ENCODE measurements around the gene DUXB. TPM values are rescaled to one million over a fixed set of nuclear protein-coding genes. Genes with fewer than 3 reads are reported as not detected.

Gene DUXB
- total RNA-seq, 5 donors from 2014 or later (not counting 1 experiment from before 2014, with no cell fraction given), result not detected

GRCh38 chr16:75679366-75679765 lies 21.9 kb downstream of the DUXB start:
- H3K9me3 ChIP-seq, result no peaks in the 10 kb centered on the region
- H3K27ac ChIP-seq (ENCODE audit: low read length), result no peak overlapping the region
- DNase-seq (no peak), ATAC-seq (replicated peaks in 1 of 4) (no peak)
- no peaks in the 10 kb centered on the region for H3K36me3 ChIP-seq (ENCODE audit: control insufficient read depth in 2 of 2, extremely low read depth in 1 of 2, insufficient read depth in 1 of 2, low read length in 1 of 2)
- no peak overlapping the region for H3K4me3 ChIP-seq (ENCODE audit: control insufficient read depth in 1 of 2, extremely low read depth in 1 of 2, low read length in 1 of 2)
- no peaks in the 10 kb centered on the region for H3K4me1 ChIP-seq (ENCODE audit: control insufficient read depth in 1 of 2, extremely low read depth in 1 of 2, insufficient read depth in 2 of 2, low read length in 2 of 2)
- no peaks in the 10 kb centered on the region for H3K4me1 Mint-ChIP-seq
- no peak overlapping the region for H3K27ac Mint-ChIP-seq
- no peaks in the 10 kb centered on the region for H3K27me3 ChIP-seq (replicated peaks in 1 of 2; ENCODE audit: control insufficient read depth in 2 of 2, extremely low read depth in 1 of 2, insufficient read depth in 2 of 2, low read length in 1 of 2)
- H3K4me3 Mint-ChIP-seq, result no peak overlapping the region
- no peaks in the 10 kb centered on the region for H3K36me3 Mint-ChIP-seq
- 91% methylated on average over 3 of the region's 5 CpGs for WGBS (ENCODE audit: insufficient coverage)
- H3K27me3 Mint-ChIP-seq, result peaks cover 0 to 4% of the 10 kb centered on the region in 2 donors
- CTCF ChIA-PET, result no interaction called here
- POLR2A ChIA-PET, result no interaction called here
- no peaks in the 10 kb centered on the region for H3K9me3 Mint-ChIP-seq

- no peak for ATAC-seq (replicated peaks in 1 of 4)
- no peaks in the 10 kb centered on the region for H3K27me3 ChIP-seq (replicated peaks in 1 of 2; ENCODE audit: control insufficient read depth in 2 of 2, extremely low read depth in 1 of 2, insufficient read depth in 2 of 2, low read length in 1 of 2)
- H3K4me1 ChIP-seq (ENCODE audit: control insufficient read depth in 1 of 2, extremely low read depth in 1 of 2, insufficient read depth in 2 of 2, low read length in 2 of 2), result no peaks in the 10 kb centered on the region
- no peak within 1 kb of the TSS for H3K4me3 ChIP-seq (ENCODE audit: control insufficient read depth in 1 of 2, extremely low read depth in 1 of 2, low read length in 1 of 2)
- no peak within 1 kb of the TSS for H3K4me3 Mint-ChIP-seq
- no peaks in the 10 kb centered on the region for H3K4me1 Mint-ChIP-seq
- ChIA-PET CTCF (no interaction called here), POLR2A (no interaction called here)
- H3K36me3 Mint-ChIP-seq, result no peaks in the 10 kb centered on the region
- no peak for DNase-seq
- H3K9me3 Mint-ChIP-seq, result no peaks in the 10 kb centered on the region
- H3K27ac ChIP-seq (ENCODE audit: low read length), result no peak within 1 kb of the TSS
- H3K9me3 ChIP-seq, result no peaks in the 10 kb centered on the region
- H3K27ac Mint-ChIP-seq, result no peak within 1 kb of the TSS
- no peaks in the 10 kb centered on the region for H3K27me3 Mint-ChIP-seq
- H3K36me3 ChIP-seq (ENCODE audit: control insufficient read depth in 2 of 2, extremely low read depth in 1 of 2, insufficient read depth in 1 of 2, low read length in 1 of 2), result no peaks in the 10 kb centered on the region
- no CpG with 5 or more reads among the region's 4 CpGs for WGBS (ENCODE audit: insufficient coverage)
Measured at GRCh38 chr16:75676909-75677308, 24.4 kb downstream of the DUXB start, which contains the start of gene CPHXL2. Gene CPHXL2 (minus strand): TSS chr16:75677009. CDS start chr16:75676999, 10 bp downstream.

GRCh38 chr16:75667503-75667902 lies 33.8 kb downstream of the DUXB start:
- Mint-ChIP-seq H3K27ac (no peak overlapping the region), H3K4me1 (no peaks in the 10 kb centered on the region), H3K4me3 (no peak overlapping the region), H3K9me3 (no peaks in the 10 kb centered on the region), H3K36me3 (peaks cover 4% of the 10 kb centered on the region), H3K27me3 (no peaks in the 10 kb centered on the region)
- Histone ChIP-seq H3K4me3 (ENCODE audit: control insufficient read depth in 1 of 2, extremely low read depth in 1 of 2, low read length in 1 of 2) (no peak overlapping the region), H3K9me3 (no peaks in the 10 kb centered on the region), H3K27me3 (replicated peaks in 1 of 2; ENCODE audit: control insufficient read depth in 2 of 2, extremely low read depth in 1 of 2, insufficient read depth in 2 of 2, low read length in 1 of 2) (no peaks in the 10 kb centered on the region), H3K27ac (ENCODE audit: low read length) (no peak overlapping the region), H3K36me3 (ENCODE audit: control insufficient read depth in 2 of 2, extremely low read depth in 1 of 2, insufficient read depth in 1 of 2, low read length in 1 of 2) (no peaks in the 10 kb centered on the region), H3K4me1 (ENCODE audit: control insufficient read depth in 1 of 2, extremely low read depth in 1 of 2, insufficient read depth in 2 of 2, low read length in 2 of 2) (no peaks in the 10 kb centered on the region)
- no peak for DNase-seq
- ATAC-seq (replicated peaks in 1 of 4), result no peak
- ChIA-PET POLR2A (no interaction called here), CTCF (no interaction called here)

- 86% methylated on average over 1 of the region's 4 CpGs for WGBS (ENCODE audit: insufficient coverage)
- peaks cover 20% of the 10 kb centered on the region for H3K36me3 Mint-ChIP-seq
- H3K36me3 ChIP-seq (ENCODE audit: control insufficient read depth in 2 of 2, extremely low read depth in 1 of 2, insufficient read depth in 1 of 2, low read length in 1 of 2), result peaks cover 4 to 39% of the 10 kb centered on the region in 2 donors
- H3K9me3 Mint-ChIP-seq, result no peaks in the 10 kb centered on the region
- POLR2A ChIA-PET, result no interaction called here
- CTCF ChIA-PET, result no interaction called here
- H3K4me1 Mint-ChIP-seq, result peaks cover 14 to 16% (median 15%) of the 10 kb centered on the region in 3 donors
- no peak overlapping the region for H3K4me3 Mint-ChIP-seq
- H3K4me3 ChIP-seq (ENCODE audit: control insufficient read depth in 1 of 2, extremely low read depth in 1 of 2, low read length in 1 of 2), result no peak overlapping the region
- no peaks in the 10 kb centered on the region for H3K4me1 ChIP-seq (ENCODE audit: control insufficient read depth in 1 of 2, extremely low read depth in 1 of 2, insufficient read depth in 2 of 2, low read length in 2 of 2)
- H3K27ac Mint-ChIP-seq, result no peak overlapping the region
- ATAC-seq (replicated peaks in 1 of 4) (no peak), DNase-seq (no peak)
- H3K27me3 ChIP-seq (replicated peaks in 1 of 2; ENCODE audit: control insufficient read depth in 2 of 2, extremely low read depth in 1 of 2, insufficient read depth in 2 of 2, low read length in 1 of 2), result no peaks in the 10 kb centered on the region
- H3K27me3 Mint-ChIP-seq, result no peaks in the 10 kb centered on the region
- H3K27ac ChIP-seq (ENCODE audit: low read length), result no peak overlapping the region
- no peaks in the 10 kb centered on the region for H3K9me3 ChIP-seq
Measured at GRCh38 chr16:75660726-75661302, 40.4 kb downstream of the DUXB start.

GRCh38 chr16:75660321-75660720 lies 40.9 kb downstream of the DUXB start:
- 100% methylated on average over 1 of the region's 6 CpGs for WGBS (ENCODE audit: insufficient coverage)
- H3K4me1 Mint-ChIP-seq, result peaks cover 16 to 18% (median 17%) of the 10 kb centered on the region in 3 donors
- no peak overlapping the region for H3K27ac Mint-ChIP-seq

GRCh38 chr16:75658175-75658574 lies 43.1 kb downstream of the DUXB start:
- no peaks in the 10 kb centered on the region for H3K9me3 Mint-ChIP-seq
- WGBS (ENCODE audit: insufficient coverage), result 83% methylated on average over 2 of the region's 2 CpGs
- no peaks in the 10 kb centered on the region for H3K27me3 Mint-ChIP-seq
- H3K36me3 Mint-ChIP-seq, result peaks cover 38% of the 10 kb centered on the region
- Histone ChIP-seq H3K27ac (ENCODE audit: low read length) (no peak overlapping the region), H3K4me1 (ENCODE audit: control insufficient read depth in 1 of 2, extremely low read depth in 1 of 2, insufficient read depth in 2 of 2, low read length in 2 of 2) (peaks cover 0 to 5% of the 10 kb centered on the region in 2 experiments), H3K36me3 (ENCODE audit: control insufficient read depth in 2 of 2, extremely low read depth in 1 of 2, insufficient read depth in 1 of 2, low read length in 1 of 2) (peaks cover 4 to 59% of the 10 kb centered on the region in 2 donors), H3K4me3 (ENCODE audit: control insufficient read depth in 1 of 2, extremely low read depth in 1 of 2, low read length in 1 of 2) (no peak overlapping the region), H3K9me3 (no peaks in the 10 kb centered on the region), H3K27me3 (replicated peaks in 1 of 2; ENCODE audit: control insufficient read depth in 2 of 2, extremely low read depth in 1 of 2, insufficient read depth in 2 of 2, low read length in 1 of 2) (no peaks in the 10 kb centered on the region)
- ChIA-PET CTCF (no interaction called here), POLR2A (no interaction called here)
- ATAC-seq (replicated peaks in 1 of 4) (peak in 1 of 4 experiments; percentile 28), DNase-seq (no peak)
- H3K4me1 Mint-ChIP-seq, result peaks cover 29 to 32% (median 29%) of the 10 kb centered on the region in 3 donors
- no peak overlapping the region for H3K27ac Mint-ChIP-seq
- H3K4me3 Mint-ChIP-seq, result no peak overlapping the region

More at GRCh38 chr16:75660321-75660720, 40.9 kb downstream of the DUXB start:
- Mint-ChIP-seq H3K36me3 (peaks cover 23% of the 10 kb centered on the region), H3K27me3 (no peaks in the 10 kb centered on the region), H3K9me3 (no peaks in the 10 kb centered on the region), H3K4me3 (no peak overlapping the region)
- DNase-seq (no peak), ATAC-seq (replicated peaks in 1 of 4) (no peak)
- ChIA-PET CTCF (no interaction called here), POLR2A (interaction anchor here in 1 of 2 donors (0.6 kb wide), 2 partner anchors 39 to 109 kb away, joined by 3 to 10 read pairs; no protein-coding TSS in a partner anchor)
- H3K27ac ChIP-seq (ENCODE audit: low read length), result no peak overlapping the region
- no peaks in the 10 kb centered on the region for H3K9me3 ChIP-seq
- no peaks in the 10 kb centered on the region for H3K4me1 ChIP-seq (ENCODE audit: control insufficient read depth in 1 of 2, extremely low read depth in 1 of 2, insufficient read depth in 2 of 2, low read length in 2 of 2)
- H3K36me3 ChIP-seq (ENCODE audit: control insufficient read depth in 2 of 2, extremely low read depth in 1 of 2, insufficient read depth in 1 of 2, low read length in 1 of 2), result peaks cover 4 to 44% of the 10 kb centered on the region in 2 donors
- H3K27me3 ChIP-seq (replicated peaks in 1 of 2; ENCODE audit: control insufficient read depth in 2 of 2, extremely low read depth in 1 of 2, insufficient read depth in 2 of 2, low read length in 1 of 2), result no peaks in the 10 kb centered on the region
- no peak overlapping the region for H3K4me3 ChIP-seq (ENCODE audit: control insufficient read depth in 1 of 2, extremely low read depth in 1 of 2, low read length in 1 of 2)
